Testis (tissue), 3 donors: ENCODE measurements around the gene STK33. TPM values are rescaled to one million over a fixed set of nuclear protein-coding genes. Genes with fewer than 3 reads are reported as not detected.

ENCODE experiments used
- DNase-seq: peaks from one replicate; pipeline ENCODE4 v3.0.0-alpha.2; 2019
- H3K27ac ChIP-seq, 2 donors: fragments of 200-600 bp; sonication (generic); one replicate each; pipeline ENCODE4 v1.5.1; 2019
- H3K27me3 ChIP-seq: fragments of 200-600 bp; sonication (generic); one replicate; pipeline ENCODE4 v1.5.1; 2019
- H3K36me3 ChIP-seq: fragments of 200-600 bp; sonication (generic); one replicate; pipeline ENCODE4 v1.5.1; 2017; ENCODE audit warnings: low read depth; ENCODE audit errors: missing control alignments
- H3K4me1 ChIP-seq: fragments of 200-600 bp; sonication (generic); one replicate; pipeline ENCODE4 v1.5.1; 2019
- H3K4me3 ChIP-seq, 2 donors: fragments of 200-600 bp; sonication (generic); one replicate each; pipeline ENCODE4 v1.5.1; 2017 to 2019
- H3K9me3 ChIP-seq: fragments of 200-600 bp; sonication (generic); one replicate; pipeline ENCODE4 v1.5.1; 2017
- CTCF ChIP-seq, 3 experiments: fragments of 450-650 bp in 2 of 3; fragments of 200-600 bp in 1 of 3; sonication (generic) in 1 of 3; IDR thresholded peaks; one replicate each; pipeline ENCODE4 v1.5.1; 2016 to 2019; ENCODE audit warnings: antibody characterized with exemption in 3 of 3, mild to moderate bottlenecking in 2 of 3, moderate library complexity in 1 of 3
- POLR2A ChIP-seq: fragments of 450-650 bp; IDR thresholded peaks from one replicate; pipeline ENCODE4 v1.6.1; 2017; ENCODE audit warnings: antibody characterized with exemption, mild to moderate bottlenecking, moderate library complexity
- WGBS, 2 donors: methylation state at CpG; one replicate each; pipeline ENCODE4 v1.1.5; 2018; 5-methylcytosine and 5-hydroxymethylcytosine counted together
- intact Hi-C: fragments of 100-400 bp; cut with DNase I; formaldehyde crosslinking; loops from one replicate; pipeline ENCODE4 v1.15.1; 2023; ENCODE audit warnings: low total_unique reads
- polyA plus RNA-seq: library from polyadenylated mRNA; stranded (reverse); fragments of 350-450 nt; fragmentation: Illumina TruSeq; extraction: RNeasy Lipid Tissue Mini Kit (QIAGEN cat#74804); gene quantifications from one replicate; pipeline ENCODE4 v1.2.3, GENCODE V29; 2014; ENCODE audit warnings: low read depth, low replicate concordance; ENCODE audit not compliant: insufficient read depth
- total RNA-seq, 2 donors: library from RNA; depleted of rRNA; stranded (reverse); fragments of >200 nt; gene quantifications; one replicate each; pipeline ENCODE4 v1.2.3, GENCODE V29; 2016

STK33 gene
- total and polyA plus RNA-seq, 3 donors from 2014 or later, result 36.6 to 101 (median 49.9) TPM

- DNase-seq, result no peak
- Histone ChIP-seq H3K27ac (no peak overlapping the region), H3K27me3 (no peaks in the 10 kb centered on the region), H3K9me3 (no peaks in the 10 kb centered on the region), H3K36me3 (no peaks in the 10 kb centered on the region), H3K4me1 (peaks cover 5% of the 10 kb centered on the region), H3K4me3 (no peak overlapping the region)
- TF ChIP-seq CTCF (IDR thresholded peaks at IDR 0.05), result no peak
- TF ChIP-seq POLR2A, result no peak
- 72 to 76% methylated on average over 3 of the region's 3 CpGs for WGBS, 2 donors
- intact Hi-C loops, result no loop called here
Observed at GRCh38 chr11:8597182-8597581, 3.2 kb upstream of the STK33 start.

- Histone ChIP-seq H3K27ac (no peak overlapping the region), H3K27me3 (no peaks in the 10 kb centered on the region), H3K9me3 (no peaks in the 10 kb centered on the region), H3K4me3 (no peak overlapping the region), H3K4me1 (peaks cover 5% of the 10 kb centered on the region), H3K36me3 (no peaks in the 10 kb centered on the region)
- intact Hi-C loops, result no loop called here
- DNase-seq, result no peak
- TF ChIP-seq POLR2A (no peak), CTCF (IDR thresholded peaks at IDR 0.05) (no peak)
Observed at GRCh38 chr11:8596504-8597046, 2.5 kb upstream of the STK33 start.

GRCh38 chr11:8593455-8593854 lies 573 bp downstream of the STK33 start:
- peak overlapping the region; percentile 72 to 86 for H3K4me3 ChIP-seq
- WGBS, 2 donors, result 12 to 13% methylated on average over 7 of the region's 7 CpGs
- peaks cover 5% of the 10 kb centered on the region for H3K4me1 ChIP-seq
- intact Hi-C loops, result no loop called here
- peak overlapping the region; percentile 42 to 71 for H3K27ac ChIP-seq
- no peaks in the 10 kb centered on the region for H3K27me3 ChIP-seq
- no peak for DNase-seq
- H3K36me3 ChIP-seq, result no peaks in the 10 kb centered on the region
- H3K9me3 ChIP-seq, result no peaks in the 10 kb centered on the region
- TF ChIP-seq CTCF (IDR thresholded peaks at IDR 0.05) (no peak), POLR2A (no peak)

- intact Hi-C loops, result no loop called here
- H3K9me3 ChIP-seq, result no peaks in the 10 kb centered on the region
- TF ChIP-seq CTCF (IDR thresholded peaks at IDR 0.05) (no peak), POLR2A (no peak)
Observed at GRCh38 chr11:8587915-8588314, 6.1 kb downstream of the STK33 start.

GRCh38 chr11:8586805-8587204 lies 7.2 kb downstream of the STK33 start:
- no peak for TF ChIP-seq CTCF (IDR thresholded peaks at IDR 0.05)
- TF ChIP-seq POLR2A, result no peak
- Histone ChIP-seq H3K4me3 (no peak overlapping the region), H3K9me3 (no peaks in the 10 kb centered on the region), H3K36me3 (no peaks in the 10 kb centered on the region), H3K27me3 (no peaks in the 10 kb centered on the region), H3K4me1 (peaks cover 7% of the 10 kb centered on the region), H3K27ac (no peak overlapping the region)
- no peak for DNase-seq
- 79 to 84% methylated on average over 2 of the region's 2 CpGs for WGBS, 2 donors
- intact Hi-C loops, result no loop called here

More at GRCh38 chr11:8587915-8588314, 6.1 kb downstream of the STK33 start:
- Histone ChIP-seq H3K4me1 (peaks cover 7% of the 10 kb centered on the region), H3K27me3 (no peaks in the 10 kb centered on the region), H3K36me3 (no peaks in the 10 kb centered on the region), H3K27ac (no peak overlapping the region), H3K4me3 (no peak overlapping the region)
- DNase-seq, result no peak
